GM23338 (cell line): ENCODE data around the gene MRPS15. TPM values are rescaled to one million over a fixed set of nuclear protein-coding genes. Genes with fewer than 3 reads are reported as not detected.

Experiments
- ATAC-seq: fragments of 200-7000 bp; cut with Tn5 transposase; 3 replicates; pipeline ENCODE4 v1.9.1; 2020
- DNase-seq: peaks from one replicate; pipeline ENCODE4 v3.0.0-alpha.2; 2015; ENCODE audit warnings: low spot score
- H2AFZ ChIP-seq: fragments of 200-600 bp; sonication (generic); 2 replicates; pipeline ENCODE4 v1.8.0; 2016; ENCODE audit warnings: antibody characterized with exemption, mild to moderate bottlenecking, moderate library complexity
- H3F3A ChIP-seq: fragments of 200-600 bp; sonication (generic); replicated peaks from 2 replicates; pipeline ENCODE4 v1.8.0; 2017; ENCODE audit warnings: antibody characterized with exemption, mixed run types, low read depth
- H3K27ac ChIP-seq: fragments of 200-600 bp; sonication (generic); 2 replicates; pipeline ENCODE4 v1.6.1; 2016; ENCODE audit warnings: low read depth
- H3K27me3 ChIP-seq: fragments of 200-600 bp; sonication (generic); 2 replicates; pipeline ENCODE4 v1.8.0; 2016; ENCODE audit warnings: mild to moderate bottlenecking, mixed run types, moderate library complexity; ENCODE audit not compliant: insufficient read depth
- H3K36me3 ChIP-seq: fragments of 200-600 bp; sonication (generic); 2 replicates; pipeline ENCODE4 v1.8.0; 2016; ENCODE audit warnings: mild to moderate bottlenecking; ENCODE audit not compliant: insufficient read depth
- H3K4me1 ChIP-seq: fragments of 200-600 bp; sonication (generic); 2 replicates; pipeline ENCODE4 v1.8.0; 2016; ENCODE audit warnings: mild to moderate bottlenecking, moderate library complexity; ENCODE audit not compliant: insufficient read depth
- H3K4me2 ChIP-seq: fragments of 200-600 bp; sonication (generic); 2 replicates; pipeline ENCODE4 v1.7.1; 2017; ENCODE audit warnings: mixed run types
- H3K4me3 ChIP-seq: fragments of 200-600 bp; sonication (generic); 2 replicates; pipeline ENCODE4 v1.6.1; 2016; ENCODE audit warnings: mixed run types
- H3K79me2 ChIP-seq: fragments of 200-600 bp; sonication (generic); replicated peaks from 2 replicates; pipeline ENCODE4 v1.8.0; 2017; ENCODE audit warnings: mild to moderate bottlenecking; ENCODE audit not compliant: insufficient read depth
- H3K9me2 ChIP-seq: fragments of 200-600 bp; sonication (generic); 2 replicates; pipeline ENCODE4 v1.8.0; 2017; ENCODE audit not compliant: insufficient read depth
- H4K20me1 ChIP-seq: fragments of 200-600 bp; sonication (generic); replicated peaks from 2 replicates; pipeline ENCODE4 v1.8.0; 2017; ENCODE audit warnings: mild to moderate bottlenecking; ENCODE audit not compliant: insufficient read depth
- H3K27ac Mint-ChIP-seq: 2 replicates; pipeline ENCODE4 v1.8.0; 2020; ENCODE audit warnings: inconsistent platforms, mild to moderate bottlenecking, moderate library complexity, mixed read lengths
- H3K27me3 Mint-ChIP-seq: 3 replicates; pipeline ENCODE4 v1.8.0; 2022; ENCODE audit warnings: low read depth, mild to moderate bottlenecking, moderate library complexity, mixed read lengths, inconsistent platforms; ENCODE audit not compliant: insufficient read depth, poor library complexity
- H3K36me3 Mint-ChIP-seq: 3 replicates; pipeline ENCODE4 v1.8.0; 2021; ENCODE audit warnings: low read depth, mild to moderate bottlenecking, inconsistent platforms, moderate library complexity, mixed read lengths
- H3K4me1 Mint-ChIP-seq: 3 replicates; pipeline ENCODE4 v1.8.0; 2020; ENCODE audit warnings: mild to moderate bottlenecking, inconsistent platforms, mixed read lengths
- H3K4me3 Mint-ChIP-seq: 3 replicates; pipeline ENCODE4 v1.8.0; 2021; ENCODE audit warnings: moderate library complexity, mild to moderate bottlenecking, inconsistent platforms, mixed read lengths
- H3K9me3 Mint-ChIP-seq: 3 replicates; pipeline ENCODE4 v1.8.0; 2020; ENCODE audit warnings: moderate library complexity, mild to moderate bottlenecking, inconsistent platforms, mixed read lengths
- CREB1 ChIP-seq: fragments of 250-450 bp; sonication (Bioruptor Pico); IDR thresholded peaks from 2 replicates; pipeline ENCODE4 v1.5.0; 2020; ENCODE audit warnings: low read depth, mild to moderate bottlenecking, moderate library complexity
- CTCF ChIP-seq, 2 experiments: fragments of 200-600 bp in 1 of 2; sonication (generic) in 1 of 2; conservative IDR thresholded peaks; 2 replicates each; pipeline versions ENCODE4 v1.5.1 to v1.6.1; 2016 to 2017; ENCODE audit warnings: antibody characterized with exemption in 2 of 2, low read depth in 2 of 2, mild to moderate bottlenecking in 2 of 2, moderate library complexity in 1 of 2
- EZH2 ChIP-seq: fragments of 200-600 bp; sonication (generic); IDR thresholded peaks from one replicate; pipeline ENCODE4 v1.8.0; 2017; ENCODE audit warnings: antibody characterized with exemption, mild to moderate bottlenecking, low read depth; ENCODE audit not compliant: unreplicated experiment
- EZH2phosphoT487 ChIP-seq: fragments of 200-600 bp; sonication (generic); IDR thresholded peaks from one replicate; pipeline ENCODE4 v1.8.1; 2018; ENCODE audit warnings: antibody characterized with exemption; ENCODE audit not compliant: unreplicated experiment
- JUNB ChIP-seq: IDR thresholded peaks from one replicate; pipeline ENCODE4 v1.6.1; 2016; ENCODE audit warnings: antibody characterized with exemption; ENCODE audit not compliant: unreplicated experiment
- NANOG ChIP-seq: IDR thresholded peaks from 2 replicates; pipeline ENCODE4 v1.6.1; 2016; ENCODE audit warnings: antibody characterized with exemption, borderline replicate concordance
- REST ChIP-seq: IDR thresholded peaks from one replicate; pipeline ENCODE4 v1.6.1; 2018; ENCODE audit warnings: antibody characterized with exemption; ENCODE audit not compliant: unreplicated experiment
- STAT1 ChIP-seq: IDR thresholded peaks from one replicate; pipeline ENCODE4 v1.6.1; 2016; ENCODE audit warnings: antibody characterized with exemption; ENCODE audit not compliant: unreplicated experiment
- ZNF114 ChIP-seq: fragments of 250-450 bp; sonication (Bioruptor Pico); IDR thresholded peaks from 2 replicates; pipeline ENCODE4 v1.5.0; 2020; ENCODE audit warnings: mild to moderate bottlenecking, moderate library complexity
- ZNF331 ChIP-seq: fragments of 250-450 bp; sonication (Bioruptor Pico); IDR thresholded peaks from 2 replicates; pipeline ENCODE4 v1.5.0; 2020; ENCODE audit warnings: low read depth, mild to moderate bottlenecking, moderate library complexity
- polyA plus RNA-seq: library from polyadenylated mRNA; unstranded; fragments of >200 nt; fragmentation: Nextera tagmentation; extraction: Ambion mirVana; gene quantifications from 2 replicates; pipeline ENCODE4 v1.2.1, GENCODE V29; 2016
- total RNA-seq: library from RNA; depleted of rRNA; stranded (reverse); fragments of >200 nt; shearing (Covaris generic); gene quantifications from 2 replicates; pipeline ENCODE4 v1.2.3, GENCODE V29; 2014
- TF ChIP-seq, protein P1 (sequence below): fragments of 250-450 bp; sonication (Bioruptor Pico); IDR thresholded peaks from 2 replicates; pipeline ENCODE4 v1.5.0; 2020; ENCODE audit warnings: mild to moderate bottlenecking, moderate library complexity

The MRPS15 gene
- total and polyA plus RNA-seq, 2 experiments from 2014 or later = 105 to 311 TPM

DNA sequence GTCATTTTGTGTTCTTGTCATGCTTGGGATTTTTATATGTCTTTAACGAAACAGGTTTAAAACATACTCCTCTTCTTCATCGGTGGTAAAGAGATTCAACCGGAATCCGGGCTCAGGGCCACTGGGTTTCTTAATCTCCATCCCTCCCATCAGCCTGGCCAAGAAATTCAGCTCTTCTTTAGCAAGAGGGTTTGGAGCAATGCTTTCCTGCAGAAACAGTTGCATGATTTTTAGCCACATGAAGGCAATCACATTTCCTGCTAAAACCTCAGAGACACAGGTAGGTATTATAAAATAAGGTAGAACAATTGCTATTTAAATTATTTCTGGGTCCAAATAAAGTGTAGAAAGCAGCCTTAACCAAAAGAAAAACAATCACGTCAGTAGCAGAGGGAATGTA, 43.8 kb downstream of the MRPS15 start:
- no peaks in the 10 kb centered on the region for H3K9me3 Mint-ChIP-seq
- no peak for ATAC-seq
- H3K27ac Mint-ChIP-seq = no peak overlapping the region

DNA sequence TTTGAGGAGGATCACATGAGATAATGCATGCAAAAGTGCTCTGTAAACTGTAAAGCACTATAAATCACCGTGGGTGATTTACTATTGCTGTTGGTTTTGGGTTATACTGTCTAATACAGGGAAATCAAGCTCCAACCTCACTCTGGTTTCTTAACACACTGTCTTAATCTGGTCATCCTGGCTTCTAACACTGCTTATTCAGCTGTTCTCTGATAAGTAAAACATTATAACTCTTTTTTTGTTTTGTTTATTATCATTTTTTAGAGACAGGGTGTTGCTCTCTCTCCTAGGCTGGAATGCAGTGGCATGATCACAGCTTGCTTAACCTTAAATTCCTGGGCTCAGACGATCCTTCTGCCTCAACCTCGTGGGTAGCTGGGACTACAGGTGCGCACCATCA, 44.6 kb downstream of the MRPS15 start:
- Histone ChIP-seq H3K4me3 (no peak overlapping the region), H3K27me3 (no peaks in the 10 kb centered on the region), H2AFZ (no peak overlapping the region), H3K4me1 (no peaks in the 10 kb centered on the region), H3F3A (no peaks in the 10 kb centered on the region), H4K20me1 (no peaks in the 10 kb centered on the region), H3K9me2 (no peaks in the 10 kb centered on the region), H3K4me2 (no peak overlapping the region), H3K27ac (no peak overlapping the region), H3K36me3 (no peaks in the 10 kb centered on the region), H3K79me2 (no peaks in the 10 kb centered on the region)
- Mint-ChIP-seq H3K4me1 (peaks cover 11% of the 10 kb centered on the region), H3K27me3 (peaks cover 5% of the 10 kb centered on the region), H3K36me3 (no peaks in the 10 kb centered on the region), H3K9me3 (no peaks in the 10 kb centered on the region), H3K4me3 (no peak overlapping the region), H3K27ac (no peak overlapping the region)
- no peak for DNase-seq
- no peak for ATAC-seq
- TF ChIP-seq ZNF114 (CRISPR knock-in tag) (no peak), JUNB (no peak), CREB1 (CRISPR knock-in tag) (no peak), STAT1 (no peak), EZH2phosphoT487 (no peak), CTCF (conservative IDR thresholded peaks at IDR 0.05; ENCODE audit: low read depth in 2 of 2) (no peak), NANOG (no peak), EZH2 (no peak), ZNF331 (CRISPR knock-in tag) (no peak), REST (no peak)
- TF ChIP-seq, protein P1, sequence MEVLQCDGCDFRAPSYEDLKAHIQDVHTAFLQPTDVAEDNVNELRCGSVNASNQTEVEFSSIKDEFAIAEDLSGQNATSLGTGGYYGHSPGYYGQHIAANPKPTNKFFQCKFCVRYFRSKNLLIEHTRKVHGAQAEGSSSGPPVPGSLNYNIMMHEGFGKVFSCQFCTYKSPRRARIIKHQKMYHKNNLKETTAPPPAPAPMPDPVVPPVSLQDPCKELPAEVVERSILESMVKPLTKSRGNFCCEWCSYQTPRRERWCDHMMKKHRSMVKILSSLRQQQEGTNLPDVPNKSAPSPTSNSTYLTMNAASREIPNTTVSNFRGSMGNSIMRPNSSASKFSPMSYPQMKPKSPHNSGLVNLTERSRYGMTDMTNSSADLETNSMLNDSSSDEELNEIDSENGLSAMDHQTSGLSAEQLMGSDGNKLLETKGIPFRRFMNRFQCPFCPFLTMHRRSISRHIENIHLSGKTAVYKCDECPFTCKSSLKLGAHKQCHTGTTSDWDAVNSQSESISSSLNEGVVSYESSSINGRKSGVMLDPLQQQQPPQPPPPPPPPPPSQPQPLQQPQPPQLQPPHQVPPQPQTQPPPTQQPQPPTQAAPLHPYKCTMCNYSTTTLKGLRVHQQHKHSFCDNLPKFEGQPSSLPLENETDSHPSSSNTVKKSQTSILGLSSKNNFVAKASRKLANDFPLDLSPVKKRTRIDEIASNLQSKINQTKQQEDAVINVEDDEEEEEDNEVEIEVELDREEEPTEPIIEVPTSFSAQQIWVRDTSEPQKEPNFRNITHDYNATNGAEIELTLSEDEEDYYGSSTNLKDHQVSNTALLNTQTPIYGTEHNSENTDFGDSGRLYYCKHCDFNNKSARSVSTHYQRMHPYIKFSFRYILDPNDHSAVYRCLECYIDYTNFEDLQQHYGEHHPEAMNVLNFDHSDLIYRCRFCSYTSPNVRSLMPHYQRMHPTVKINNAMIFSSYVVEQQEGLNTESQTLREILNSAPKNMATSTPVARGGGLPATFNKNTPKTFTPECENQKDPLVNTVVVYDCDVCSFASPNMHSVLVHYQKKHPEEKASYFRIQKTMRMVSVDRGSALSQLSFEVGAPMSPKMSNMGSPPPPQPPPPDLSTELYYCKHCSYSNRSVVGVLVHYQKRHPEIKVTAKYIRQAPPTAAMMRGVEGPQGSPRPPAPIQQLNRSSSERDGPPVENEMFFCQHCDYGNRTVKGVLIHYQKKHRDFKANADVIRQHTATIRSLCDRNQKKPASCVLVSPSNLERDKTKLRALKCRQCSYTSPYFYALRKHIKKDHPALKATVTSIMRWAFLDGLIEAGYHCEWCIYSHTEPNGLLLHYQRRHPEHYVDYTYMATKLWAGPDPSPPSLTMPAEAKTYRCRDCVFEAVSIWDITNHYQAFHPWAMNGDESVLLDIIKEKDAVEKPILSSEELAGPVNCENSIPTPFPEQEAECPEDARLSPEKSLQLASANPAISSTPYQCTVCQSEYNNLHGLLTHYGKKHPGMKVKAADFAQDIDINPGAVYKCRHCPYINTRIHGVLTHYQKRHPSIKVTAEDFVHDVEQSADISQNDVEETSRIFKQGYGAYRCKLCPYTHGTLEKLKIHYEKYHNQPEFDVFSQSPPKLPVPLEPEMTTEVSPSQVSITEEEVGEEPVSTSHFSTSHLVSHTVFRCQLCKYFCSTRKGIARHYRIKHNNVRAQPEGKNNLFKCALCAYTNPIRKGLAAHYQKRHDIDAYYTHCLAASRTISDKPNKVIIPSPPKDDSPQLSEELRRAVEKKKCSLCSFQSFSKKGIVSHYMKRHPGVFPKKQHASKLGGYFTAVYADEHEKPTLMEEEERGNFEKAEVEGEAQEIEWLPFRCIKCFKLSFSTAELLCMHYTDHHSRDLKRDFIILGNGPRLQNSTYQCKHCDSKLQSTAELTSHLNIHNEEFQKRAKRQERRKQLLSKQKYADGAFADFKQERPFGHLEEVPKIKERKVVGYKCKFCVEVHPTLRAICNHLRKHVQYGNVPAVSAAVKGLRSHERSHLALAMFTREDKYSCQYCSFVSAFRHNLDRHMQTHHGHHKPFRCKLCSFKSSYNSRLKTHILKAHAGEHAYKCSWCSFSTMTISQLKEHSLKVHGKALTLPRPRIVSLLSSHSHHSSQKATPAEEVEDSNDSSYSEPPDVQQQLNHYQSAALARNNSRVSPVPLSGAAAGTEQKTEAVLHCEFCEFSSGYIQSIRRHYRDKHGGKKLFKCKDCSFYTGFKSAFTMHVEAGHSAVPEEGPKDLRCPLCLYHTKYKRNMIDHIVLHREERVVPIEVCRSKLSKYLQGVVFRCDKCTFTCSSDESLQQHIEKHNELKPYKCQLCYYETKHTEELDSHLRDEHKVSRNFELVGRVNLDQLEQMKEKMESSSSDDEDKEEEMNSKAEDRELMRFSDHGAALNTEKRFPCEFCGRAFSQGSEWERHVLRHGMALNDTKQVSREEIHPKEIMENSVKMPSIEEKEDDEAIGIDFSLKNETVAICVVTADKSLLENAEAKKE (CRISPR knock-in tag) = no peak

More for the DNA sequence above, 43.8 kb downstream of the MRPS15 start:
- Histone ChIP-seq H3K4me1 (no peaks in the 10 kb centered on the region), H3K9me2 (no peaks in the 10 kb centered on the region), H3K4me2 (no peak overlapping the region), H3K79me2 (no peaks in the 10 kb centered on the region), H3K27me3 (no peaks in the 10 kb centered on the region), H3K36me3 (no peaks in the 10 kb centered on the region), H3F3A (no peaks in the 10 kb centered on the region), H3K4me3 (no peak overlapping the region), H2AFZ (no peak overlapping the region; the same call in 1 of the 2 replicates), H3K27ac (no peak overlapping the region), H4K20me1 (no peaks in the 10 kb centered on the region)
- no peak for TF ChIP-seq CREB1 (CRISPR knock-in tag)
- no peak for TF ChIP-seq STAT1
- DNase-seq = no peak
- Mint-ChIP-seq H3K27me3 (peaks cover 5% of the 10 kb centered on the region), H3K4me1 (peaks cover 11% of the 10 kb centered on the region), H3K4me3 (no peak overlapping the region), H3K36me3 (no peaks in the 10 kb centered on the region)
